CD4-positive, alpha-beta T cell treated with Interleukin-21 for 1 hour (primary cell): ENCODE results near the gene EMX1.
A peak's percentile ranks its signal among the peaks of the same experiment; 100 is the strongest.

Source experiments
- DNase-seq: peaks from one replicate; pipeline ENCODE4 v3.0.0-alpha.2; 2020

Gene EMX1

GRCh38 chr2:72917138-72917876, at the start of gene EMX1:
TSS of gene EMX1 (plus strand) at chr2:72917519. CDS start at chr2:72917853, 334 bp downstream.
- peak; percentile 49 for DNase-seq

- no peak for DNase-seq
Observed at GRCh38 chr2:72871060-72871459, 46.3 kb upstream of the EMX1 start.

GRCh38 chr2:72871880-72872279, 45.4 kb upstream of the EMX1 start:
- DNase-seq: no peak

- no peak for DNase-seq
Observed at GRCh38 chr2:72883356-72883962, 33.9 kb upstream of the EMX1 start.

- DNase-seq: no peak
Observed at GRCh38 chr2:72886505-72887031, 30.8 kb upstream of the EMX1 start.

- DNase-seq: peak; percentile 40
Observed at GRCh38 chr2:72887032-72887739, 30.1 kb upstream of the EMX1 start, which contains the start of gene SPR. TSS of gene SPR (plus strand) at chr2:72887408. CDS start at chr2:72887433, 25 bp downstream.

GRCh38 chr2:72887740-72888437, 29.4 kb upstream of the EMX1 start:
- DNase-seq: peak; percentile 45

GRCh38 chr2:72888438-72889202, 28.7 kb upstream of the EMX1 start:
- DNase-seq: no peak

- no peak for DNase-seq
Observed at GRCh38 chr2:72889991-72890390, 27.3 kb upstream of the EMX1 start.

- DNase-seq: no peak
Observed at GRCh38 chr2:72891091-72891818, 26.1 kb upstream of the EMX1 start.

GRCh38 chr2:72892506-72893173, 24.7 kb upstream of the EMX1 start:
- peak; percentile 60 for DNase-seq

- peak; percentile 28 for DNase-seq
Observed at GRCh38 chr2:72893594-72894319, 23.6 kb upstream of the EMX1 start.

- no peak for DNase-seq
Observed at GRCh38 chr2:72894514-72894913, 22.8 kb upstream of the EMX1 start.

- DNase-seq: no peak
Observed at GRCh38 chr2:72895154-72895553, 22.2 kb upstream of the EMX1 start.

- no peak for DNase-seq
Observed at GRCh38 chr2:72895759-72896281, 21.5 kb upstream of the EMX1 start.

- DNase-seq: no peak
Observed at GRCh38 chr2:72896446-72896845, 20.9 kb upstream of the EMX1 start.

- DNase-seq: no peak
Observed at GRCh38 chr2:72897785-72898584, 19.3 kb upstream of the EMX1 start.

- DNase-seq: no peak
Observed at GRCh38 chr2:72898585-72898906, 18.8 kb upstream of the EMX1 start.

- DNase-seq: no peak
Observed at GRCh38 chr2:72900191-72900825, 17.0 kb upstream of the EMX1 start.
